Breast epithelium (tissue), 4 donors: ENCODE measurements around the gene TBR1. TPM values are rescaled to one million over a fixed set of nuclear protein-coding genes. Genes with fewer than 3 reads are reported as not detected.

ENCODE experiments used
- DNase-seq, 2 donors: peaks; one replicate each; pipeline ENCODE4 v3.0.0-alpha.2; 2019; ENCODE audit warnings: low spot score in 2 of 2
- H3K27ac ChIP-seq, 2 donors: fragments of 200-600 bp; sonication (generic) in 1 of 2; one replicate each; pipeline ENCODE4 v1.5.1; 2016 to 2019; ENCODE audit warnings: mild to moderate bottlenecking in 1 of 2
- H3K27me3 ChIP-seq, 2 donors: fragments of 200-600 bp; sonication (generic) in 1 of 2; one replicate each; pipeline versions ENCODE4 v1.5.1 to v1.6.0; 2017 to 2019; ENCODE audit warnings: control low read depth in 1 of 2, mild to moderate bottlenecking in 1 of 2
- H3K36me3 ChIP-seq: fragments of 200-600 bp; one replicate; pipeline ENCODE4 v1.5.1; 2019
- H3K4me1 ChIP-seq, 2 donors: fragments of 200-600 bp; sonication (generic); one replicate each; pipeline ENCODE4 v1.5.1; 2016 to 2019; ENCODE audit warnings: control low read depth in 1 of 2
- H3K4me3 ChIP-seq, 3 donors: fragments of 200-600 bp; sonication (generic); 1 replicate in 2 of 3; 2 replicates in 1 of 3; pipeline ENCODE4 v1.5.1; 2016 to 2019; ENCODE audit warnings: mild to moderate bottlenecking in 3 of 3, moderate library complexity in 2 of 3
- H3K9me3 ChIP-seq, 2 donors: fragments of 200-600 bp; sonication (generic) in 1 of 2; one replicate each; pipeline ENCODE4 v1.5.1; 2016 to 2019; ENCODE audit warnings: control low read depth in 1 of 2
- CTCF ChIP-seq, 3 donors: fragments of 450-650 bp; IDR thresholded peaks; one replicate each; pipeline ENCODE4 v1.5.1; 2016 to 2017; ENCODE audit warnings: antibody characterized with exemption in 3 of 3, mild to moderate bottlenecking in 3 of 3, moderate library complexity in 3 of 3
- POLR2A ChIP-seq: fragments of 450-650 bp; IDR thresholded peaks from one replicate; pipeline ENCODE4 v1.6.1; 2016; ENCODE audit warnings: antibody characterized with exemption, mild to moderate bottlenecking, moderate library complexity
- POLR2AphosphoS5 ChIP-seq, 3 donors: sonication (generic); formaldehyde crosslinking; IDR thresholded peaks; one replicate each; pipeline ENCODE4 v1.6.1; 2017; ENCODE audit warnings: antibody characterized with exemption in 3 of 3
- intact Hi-C: fragments of 100-400 bp; cut with DNase I; formaldehyde crosslinking; loops from one replicate; pipeline ENCODE4 v1.15.1; 2023; ENCODE audit warnings: low total_unique reads
- total RNA-seq, 3 donors: library from RNA; depleted of rRNA; stranded (reverse); fragments of >200 nt; gene quantifications; one replicate each; pipeline ENCODE4 v1.1.0, GENCODE V29; 2016

The TBR1 gene
- total RNA-seq, 3 donors from 2014 or later: 0.33 to 0.64 TPM; not detected in 1

GRCh38 chr2:161424891-161425727, 9.0 kb downstream of the TBR1 start:
- Histone ChIP-seq H3K4me1 (peaks cover 0 to 2% of the 10 kb centered on the region in 2 donors), H3K9me3 (peaks cover 0 to 7% of the 10 kb centered on the region in 2 donors), H3K27ac (no peak overlapping the region), H3K27me3 (peaks cover 11 to 83% of the 10 kb centered on the region in 2 donors), H3K4me3 (no peak overlapping the region), H3K36me3 (no peaks in the 10 kb centered on the region)
- intact Hi-C loops: no loop called here
- DNase-seq: no peak
- TF ChIP-seq POLR2AphosphoS5 (IDR thresholded peaks at IDR 0.05) (no peak), POLR2A (no peak), CTCF (IDR thresholded peaks at IDR 0.05) (no peak)

- Histone ChIP-seq H3K36me3 (no peaks in the 10 kb centered on the region), H3K9me3 (peaks cover 0 to 7% of the 10 kb centered on the region in 2 donors), H3K4me3 (peak overlapping the region in 1 of 3 donors; percentile 58), H3K27ac (no peak overlapping the region), H3K27me3 (peaks cover 11 to 76% of the 10 kb centered on the region in 2 donors), H3K4me1 (peaks cover 0 to 2% of the 10 kb centered on the region in 2 donors)
- intact Hi-C loops: no loop called here
- no peak for DNase-seq
- TF ChIP-seq POLR2AphosphoS5 (IDR thresholded peaks at IDR 0.05) (no peak), CTCF (IDR thresholded peaks at IDR 0.05) (no peak), POLR2A (no peak)
Observed at GRCh38 chr2:161425728-161426454, 9.8 kb downstream of the TBR1 start.

- peaks cover 0 to 2% of the 10 kb centered on the region in 2 donors for H3K4me1 ChIP-seq
- H3K4me3 ChIP-seq: peak overlapping the region in 1 of 3 donors; percentile 58
- intact Hi-C loops: no loop called here
- no peak overlapping the region for H3K27ac ChIP-seq
- peaks cover 11 to 72% of the 10 kb centered on the region in 2 donors for H3K27me3 ChIP-seq
- H3K9me3 ChIP-seq: peaks cover 0 to 7% of the 10 kb centered on the region in 2 donors
- no peak for DNase-seq
- H3K36me3 ChIP-seq: no peaks in the 10 kb centered on the region
- TF ChIP-seq POLR2AphosphoS5 (IDR thresholded peaks at IDR 0.05) (no peak), POLR2A (no peak), CTCF (IDR thresholded peaks at IDR 0.05) (no peak)
Observed at GRCh38 chr2:161426455-161426921, 10.4 kb downstream of the TBR1 start.

GRCh38 chr2:161426922-161427663, 11.0 kb downstream of the TBR1 start:
- Histone ChIP-seq H3K4me3 (peak overlapping the region in 2 of 3 donors; percentile 7 to 58), H3K9me3 (peaks cover 0 to 7% of the 10 kb centered on the region in 2 donors), H3K4me1 (peaks cover 0 to 2% of the 10 kb centered on the region in 2 donors), H3K27ac (no peak overlapping the region), H3K27me3 (peaks cover 11 to 72% of the 10 kb centered on the region in 2 donors), H3K36me3 (no peaks in the 10 kb centered on the region)
- DNase-seq: no peak
- intact Hi-C loops: no loop called here
- TF ChIP-seq POLR2AphosphoS5 (IDR thresholded peaks at IDR 0.05) (no peak), CTCF (IDR thresholded peaks at IDR 0.05) (no peak)
